ENCODE results near the gene CYSRT1.

DNA sequence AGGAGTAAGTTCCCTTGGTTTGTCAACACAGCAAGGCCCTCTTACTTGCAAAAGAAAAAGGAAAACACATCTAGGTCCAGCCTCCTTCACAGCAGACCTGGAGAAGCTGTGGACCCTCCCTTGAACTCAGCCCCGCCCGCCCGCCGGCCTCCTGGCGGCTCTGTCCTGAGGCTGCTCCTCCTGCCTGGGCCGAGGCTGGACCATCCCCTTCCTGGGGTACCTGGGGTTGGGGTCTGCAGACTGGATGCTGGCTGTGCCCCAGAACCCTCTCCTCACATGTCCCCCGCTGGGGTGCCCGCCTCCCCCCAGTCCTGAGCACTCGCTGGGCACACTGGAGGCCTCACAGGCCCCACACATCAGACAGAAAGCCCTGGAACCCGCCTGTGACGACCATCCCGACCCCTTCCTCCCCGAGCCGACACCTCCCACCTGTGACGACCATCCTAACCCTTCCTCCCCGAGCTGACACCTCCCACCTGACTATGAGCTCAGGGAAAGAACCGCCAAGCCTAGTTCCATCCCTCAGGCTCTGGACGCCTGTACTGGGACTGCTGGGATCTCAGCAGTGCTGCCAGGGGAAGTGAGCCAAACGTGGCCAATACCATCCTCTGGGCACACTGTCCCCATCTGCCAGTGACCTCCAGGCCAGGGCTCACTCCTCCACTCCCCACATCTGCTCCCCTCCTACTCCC is 45.9 kb upstream of the CYSRT1 start:
- TF ChIP-seq, protein P1, sequence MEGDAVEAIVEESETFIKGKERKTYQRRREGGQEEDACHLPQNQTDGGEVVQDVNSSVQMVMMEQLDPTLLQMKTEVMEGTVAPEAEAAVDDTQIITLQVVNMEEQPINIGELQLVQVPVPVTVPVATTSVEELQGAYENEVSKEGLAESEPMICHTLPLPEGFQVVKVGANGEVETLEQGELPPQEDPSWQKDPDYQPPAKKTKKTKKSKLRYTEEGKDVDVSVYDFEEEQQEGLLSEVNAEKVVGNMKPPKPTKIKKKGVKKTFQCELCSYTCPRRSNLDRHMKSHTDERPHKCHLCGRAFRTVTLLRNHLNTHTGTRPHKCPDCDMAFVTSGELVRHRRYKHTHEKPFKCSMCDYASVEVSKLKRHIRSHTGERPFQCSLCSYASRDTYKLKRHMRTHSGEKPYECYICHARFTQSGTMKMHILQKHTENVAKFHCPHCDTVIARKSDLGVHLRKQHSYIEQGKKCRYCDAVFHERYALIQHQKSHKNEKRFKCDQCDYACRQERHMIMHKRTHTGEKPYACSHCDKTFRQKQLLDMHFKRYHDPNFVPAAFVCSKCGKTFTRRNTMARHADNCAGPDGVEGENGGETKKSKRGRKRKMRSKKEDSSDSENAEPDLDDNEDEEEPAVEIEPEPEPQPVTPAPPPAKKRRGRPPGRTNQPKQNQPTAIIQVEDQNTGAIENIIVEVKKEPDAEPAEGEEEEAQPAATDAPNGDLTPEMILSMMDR (IDR thresholded peaks at IDR 0.05) = no peak
- TF ChIP-seq POLR2A (IDR thresholded peaks at IDR 0.05) (no peak), POLR2AphosphoS5 (IDR thresholded peaks at IDR 0.05) (no peak)
